H1 (cell line): ENCODE data around the gene FERMT1. TPM values are rescaled to one million over a fixed set of nuclear protein-coding genes. Genes with fewer than 3 reads are reported as not detected.

Experiments used
- BRCA1 ChIP-seq: IDR thresholded peaks from 2 replicates; pipeline ENCODE4 v1.6.1; 2012; ENCODE audit warnings: low read depth, low read length, improper control_type of control experiment
- EGR1 ChIP-seq: IDR thresholded peaks from 2 replicates; pipeline ENCODE4 v1.6.1; 2011; ENCODE audit warnings: low read depth, low read length, borderline replicate concordance
- POLR2AphosphoS5 ChIP-seq: IDR thresholded peaks from 2 replicates; pipeline ENCODE4 v1.6.1; 2011; ENCODE audit warnings: low read depth, low read length
- RNF2 ChIP-seq: fragments of 200-900, 300-1000 bp; sonication (generic); IDR thresholded peaks from 2 replicates; pipeline ENCODE4 v1.7.1; 2016; ENCODE audit warnings: borderline replicate concordance, low read depth, mild to moderate bottlenecking, antibody characterized with exemption, low read length; ENCODE audit not compliant: poor library complexity, severe bottlenecking; ENCODE audit errors: missing control alignments
- SP4 ChIP-seq: IDR thresholded peaks from 2 replicates; pipeline ENCODE4 v1.6.1; 2012; ENCODE audit warnings: low read length, inconsistent platforms
- polyA plus RNA-seq, 7 experiments: library from polyadenylated mRNA; depleted of rRNA in 3 of 7; stranded (reverse) in 5 of 7; unstranded in 2 of 7; fragments of >200 nt in 5 of 7; fragments of 200-250 nt in 2 of 7; gene quantifications; 1 replicate in 5 of 7; 2 replicates in 1 of 7; 4 replicates in 1 of 7; pipeline versions ENCODE4 v1.2.1 to v1.2.3, GENCODE V29; 2011 to 2013; ENCODE audit warnings: missing spikeins in 2 of 7, mixed read lengths in 2 of 7
- total RNA-seq: library from RNA; stranded (reverse); fragmentation: NEBNext Ultra II Directional; extraction: Animal tissue kit (Norgen Biotek cat#: 25700); gene quantifications from 2 replicates; pipeline ENCODE4 v1.2.1, GENCODE V29; 2021
- TF ChIP-seq, protein P1 (sequence below): fragments of 300-600 bp; sonication (generic); IDR thresholded peaks from 2 replicates; pipeline ENCODE4 v1.7.1; 2012; ENCODE audit warnings: low read length, moderate library complexity, mild to moderate bottlenecking, inconsistent platforms; ENCODE audit not compliant: insufficient replicate concordance

The FERMT1 gene
- total and polyA plus RNA-seq, 2 of the 8 experiments (the other 6 are each of a cell fraction or from before 2014, with no cell fraction given) = 4.2 to 17.8 TPM

DNA sequence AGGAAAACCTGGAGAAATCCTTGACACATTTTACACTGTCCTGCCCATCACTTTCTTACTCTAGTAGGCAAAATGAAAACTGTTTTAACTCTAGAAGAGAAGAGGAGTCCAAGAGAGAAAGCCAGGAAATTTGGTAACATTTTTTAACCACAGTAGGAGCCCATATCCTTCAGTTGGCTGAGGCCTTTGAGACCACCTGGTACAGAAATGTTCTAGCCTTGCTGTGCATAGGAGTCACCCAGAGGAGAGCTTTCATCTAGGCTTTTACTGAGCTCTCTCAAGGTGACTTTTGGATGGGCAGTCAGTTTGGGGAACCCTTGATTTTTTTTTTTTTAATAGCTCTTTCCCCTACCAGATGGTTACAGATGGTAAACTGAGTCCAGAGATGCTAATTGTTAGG is 94.0 kb downstream of the FERMT1 start (continued):
- TF ChIP-seq, protein P1, sequence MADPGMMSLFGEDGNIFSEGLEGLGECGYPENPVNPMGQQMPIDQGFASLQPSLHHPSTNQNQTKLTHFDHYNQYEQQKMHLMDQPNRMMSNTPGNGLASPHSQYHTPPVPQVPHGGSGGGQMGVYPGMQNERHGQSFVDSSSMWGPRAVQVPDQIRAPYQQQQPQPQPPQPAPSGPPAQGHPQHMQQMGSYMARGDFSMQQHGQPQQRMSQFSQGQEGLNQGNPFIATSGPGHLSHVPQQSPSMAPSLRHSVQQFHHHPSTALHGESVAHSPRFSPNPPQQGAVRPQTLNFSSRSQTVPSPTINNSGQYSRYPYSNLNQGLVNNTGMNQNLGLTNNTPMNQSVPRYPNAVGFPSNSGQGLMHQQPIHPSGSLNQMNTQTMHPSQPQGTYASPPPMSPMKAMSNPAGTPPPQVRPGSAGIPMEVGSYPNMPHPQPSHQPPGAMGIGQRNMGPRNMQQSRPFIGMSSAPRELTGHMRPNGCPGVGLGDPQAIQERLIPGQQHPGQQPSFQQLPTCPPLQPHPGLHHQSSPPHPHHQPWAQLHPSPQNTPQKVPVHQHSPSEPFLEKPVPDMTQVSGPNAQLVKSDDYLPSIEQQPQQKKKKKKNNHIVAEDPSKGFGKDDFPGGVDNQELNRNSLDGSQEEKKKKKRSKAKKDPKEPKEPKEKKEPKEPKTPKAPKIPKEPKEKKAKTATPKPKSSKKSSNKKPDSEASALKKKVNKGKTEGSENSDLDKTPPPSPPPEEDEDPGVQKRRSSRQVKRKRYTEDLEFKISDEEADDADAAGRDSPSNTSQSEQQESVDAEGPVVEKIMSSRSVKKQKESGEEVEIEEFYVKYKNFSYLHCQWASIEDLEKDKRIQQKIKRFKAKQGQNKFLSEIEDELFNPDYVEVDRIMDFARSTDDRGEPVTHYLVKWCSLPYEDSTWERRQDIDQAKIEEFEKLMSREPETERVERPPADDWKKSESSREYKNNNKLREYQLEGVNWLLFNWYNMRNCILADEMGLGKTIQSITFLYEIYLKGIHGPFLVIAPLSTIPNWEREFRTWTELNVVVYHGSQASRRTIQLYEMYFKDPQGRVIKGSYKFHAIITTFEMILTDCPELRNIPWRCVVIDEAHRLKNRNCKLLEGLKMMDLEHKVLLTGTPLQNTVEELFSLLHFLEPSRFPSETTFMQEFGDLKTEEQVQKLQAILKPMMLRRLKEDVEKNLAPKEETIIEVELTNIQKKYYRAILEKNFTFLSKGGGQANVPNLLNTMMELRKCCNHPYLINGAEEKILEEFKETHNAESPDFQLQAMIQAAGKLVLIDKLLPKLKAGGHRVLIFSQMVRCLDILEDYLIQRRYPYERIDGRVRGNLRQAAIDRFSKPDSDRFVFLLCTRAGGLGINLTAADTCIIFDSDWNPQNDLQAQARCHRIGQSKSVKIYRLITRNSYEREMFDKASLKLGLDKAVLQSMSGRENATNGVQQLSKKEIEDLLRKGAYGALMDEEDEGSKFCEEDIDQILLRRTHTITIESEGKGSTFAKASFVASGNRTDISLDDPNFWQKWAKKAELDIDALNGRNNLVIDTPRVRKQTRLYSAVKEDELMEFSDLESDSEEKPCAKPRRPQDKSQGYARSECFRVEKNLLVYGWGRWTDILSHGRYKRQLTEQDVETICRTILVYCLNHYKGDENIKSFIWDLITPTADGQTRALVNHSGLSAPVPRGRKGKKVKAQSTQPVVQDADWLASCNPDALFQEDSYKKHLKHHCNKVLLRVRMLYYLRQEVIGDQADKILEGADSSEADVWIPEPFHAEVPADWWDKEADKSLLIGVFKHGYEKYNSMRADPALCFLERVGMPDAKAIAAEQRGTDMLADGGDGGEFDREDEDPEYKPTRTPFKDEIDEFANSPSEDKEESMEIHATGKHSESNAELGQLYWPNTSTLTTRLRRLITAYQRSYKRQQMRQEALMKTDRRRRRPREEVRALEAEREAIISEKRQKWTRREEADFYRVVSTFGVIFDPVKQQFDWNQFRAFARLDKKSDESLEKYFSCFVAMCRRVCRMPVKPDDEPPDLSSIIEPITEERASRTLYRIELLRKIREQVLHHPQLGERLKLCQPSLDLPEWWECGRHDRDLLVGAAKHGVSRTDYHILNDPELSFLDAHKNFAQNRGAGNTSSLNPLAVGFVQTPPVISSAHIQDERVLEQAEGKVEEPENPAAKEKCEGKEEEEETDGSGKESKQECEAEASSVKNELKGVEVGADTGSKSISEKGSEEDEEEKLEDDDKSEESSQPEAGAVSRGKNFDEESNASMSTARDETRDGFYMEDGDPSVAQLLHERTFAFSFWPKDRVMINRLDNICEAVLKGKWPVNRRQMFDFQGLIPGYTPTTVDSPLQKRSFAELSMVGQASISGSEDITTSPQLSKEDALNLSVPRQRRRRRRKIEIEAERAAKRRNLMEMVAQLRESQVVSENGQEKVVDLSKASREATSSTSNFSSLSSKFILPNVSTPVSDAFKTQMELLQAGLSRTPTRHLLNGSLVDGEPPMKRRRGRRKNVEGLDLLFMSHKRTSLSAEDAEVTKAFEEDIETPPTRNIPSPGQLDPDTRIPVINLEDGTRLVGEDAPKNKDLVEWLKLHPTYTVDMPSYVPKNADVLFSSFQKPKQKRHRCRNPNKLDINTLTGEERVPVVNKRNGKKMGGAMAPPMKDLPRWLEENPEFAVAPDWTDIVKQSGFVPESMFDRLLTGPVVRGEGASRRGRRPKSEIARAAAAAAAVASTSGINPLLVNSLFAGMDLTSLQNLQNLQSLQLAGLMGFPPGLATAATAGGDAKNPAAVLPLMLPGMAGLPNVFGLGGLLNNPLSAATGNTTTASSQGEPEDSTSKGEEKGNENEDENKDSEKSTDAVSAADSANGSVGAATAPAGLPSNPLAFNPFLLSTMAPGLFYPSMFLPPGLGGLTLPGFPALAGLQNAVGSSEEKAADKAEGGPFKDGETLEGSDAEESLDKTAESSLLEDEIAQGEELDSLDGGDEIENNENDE = no peak
- no peak for TF ChIP-seq BRCA1
- TF ChIP-seq RNF2 = no peak
- no peak for TF ChIP-seq POLR2AphosphoS5
- TF ChIP-seq SP4 = no peak
- no peak for TF ChIP-seq EGR1
